AG09309 (cell line): ENCODE data around the gene TMEM270.
A peak's percentile ranks its signal among the peaks of the same experiment; 100 is the strongest.

Source experiments
- DNase-seq: peaks from one replicate; pipeline ENCODE4 v3.0.0-alpha.2; 2010; ENCODE audit warnings: low read depth
- H3K4me3 ChIP-seq: 2 replicates; pipeline ENCODE4 v1.5.1; 2011; ENCODE audit warnings: mild to moderate bottlenecking, low read depth, low read length, moderate library complexity; ENCODE audit not compliant: control insufficient read depth
- TF ChIP-seq, protein P1 (sequence below): IDR thresholded peaks from 2 replicates; pipeline ENCODE4 v1.5.1; 2011; ENCODE audit warnings: mild to moderate bottlenecking, low read depth, low read length, inconsistent platforms; ENCODE audit not compliant: insufficient read depth, control insufficient read depth; ENCODE audit errors: missing control alignments

The TMEM270 gene

DNA sequence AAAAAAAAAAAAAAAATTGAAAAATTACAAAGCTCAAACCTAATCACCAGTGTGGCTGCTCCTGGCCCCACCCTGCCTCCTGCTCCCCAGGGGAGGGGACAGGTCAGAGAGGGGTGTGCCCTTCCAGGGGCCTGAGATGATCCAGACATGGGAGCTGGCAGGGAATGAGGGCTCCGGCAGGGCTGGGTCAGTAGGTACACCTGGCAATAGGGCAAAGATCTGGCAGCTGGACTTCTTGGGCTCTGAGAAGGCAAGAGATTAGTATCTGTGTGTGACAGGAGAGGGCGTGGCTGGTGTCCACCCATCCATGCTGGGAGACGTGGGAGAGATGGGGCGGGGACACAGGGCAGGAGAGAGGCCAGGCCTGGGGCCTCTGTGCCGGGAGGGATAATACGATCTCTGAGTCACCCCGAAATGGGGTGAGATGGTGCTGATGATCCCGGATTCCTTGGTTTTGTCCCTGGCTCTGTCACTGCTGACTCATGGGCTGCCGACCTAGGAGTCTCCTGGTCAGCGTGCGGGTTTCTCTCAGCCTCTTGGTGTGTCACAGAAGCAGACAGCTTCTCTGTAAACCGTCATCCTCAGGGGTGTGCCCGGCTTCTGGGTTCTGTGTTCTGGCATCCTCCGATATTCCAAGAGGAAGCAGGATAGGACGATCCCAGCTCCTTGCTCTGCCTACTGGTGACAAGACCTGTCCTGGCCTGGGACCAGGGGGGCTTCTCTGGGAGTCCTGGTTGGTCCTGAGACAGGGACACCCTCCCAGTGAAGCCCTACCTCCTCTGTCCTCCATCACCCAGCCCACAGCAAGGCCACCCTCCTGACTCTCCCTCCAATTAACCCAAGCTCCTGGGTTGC is 38.4 kb upstream of the TMEM270 start:
- peak; percentile 82 for DNase-seq
- TF ChIP-seq, protein P1, sequence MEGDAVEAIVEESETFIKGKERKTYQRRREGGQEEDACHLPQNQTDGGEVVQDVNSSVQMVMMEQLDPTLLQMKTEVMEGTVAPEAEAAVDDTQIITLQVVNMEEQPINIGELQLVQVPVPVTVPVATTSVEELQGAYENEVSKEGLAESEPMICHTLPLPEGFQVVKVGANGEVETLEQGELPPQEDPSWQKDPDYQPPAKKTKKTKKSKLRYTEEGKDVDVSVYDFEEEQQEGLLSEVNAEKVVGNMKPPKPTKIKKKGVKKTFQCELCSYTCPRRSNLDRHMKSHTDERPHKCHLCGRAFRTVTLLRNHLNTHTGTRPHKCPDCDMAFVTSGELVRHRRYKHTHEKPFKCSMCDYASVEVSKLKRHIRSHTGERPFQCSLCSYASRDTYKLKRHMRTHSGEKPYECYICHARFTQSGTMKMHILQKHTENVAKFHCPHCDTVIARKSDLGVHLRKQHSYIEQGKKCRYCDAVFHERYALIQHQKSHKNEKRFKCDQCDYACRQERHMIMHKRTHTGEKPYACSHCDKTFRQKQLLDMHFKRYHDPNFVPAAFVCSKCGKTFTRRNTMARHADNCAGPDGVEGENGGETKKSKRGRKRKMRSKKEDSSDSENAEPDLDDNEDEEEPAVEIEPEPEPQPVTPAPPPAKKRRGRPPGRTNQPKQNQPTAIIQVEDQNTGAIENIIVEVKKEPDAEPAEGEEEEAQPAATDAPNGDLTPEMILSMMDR: no peak
- H3K4me3 ChIP-seq: no peak overlapping the region

DNA sequence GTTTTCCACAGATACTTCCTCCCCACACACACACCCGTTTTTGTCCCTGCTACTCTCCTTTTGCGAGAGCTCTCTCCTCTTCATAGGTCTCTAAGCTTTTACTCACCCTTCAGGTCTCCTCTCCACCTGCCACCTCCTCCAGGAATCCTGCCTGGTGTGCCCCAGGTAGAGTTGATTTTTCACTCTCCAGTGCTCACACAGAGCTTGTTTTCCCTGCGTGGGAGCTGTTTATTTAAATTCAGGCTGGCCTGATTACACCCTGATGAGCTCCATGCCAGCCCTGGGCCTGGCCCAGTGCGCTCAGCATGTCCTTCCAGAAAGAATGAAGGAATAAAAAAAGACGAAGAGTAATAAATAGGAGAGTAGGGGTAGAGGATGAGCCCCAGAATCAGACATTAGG is 37.7 kb upstream of the TMEM270 start:
- TF ChIP-seq, protein P1: no peak
- H3K4me3 ChIP-seq: no peak overlapping the region
- no peak for DNase-seq

DNA sequence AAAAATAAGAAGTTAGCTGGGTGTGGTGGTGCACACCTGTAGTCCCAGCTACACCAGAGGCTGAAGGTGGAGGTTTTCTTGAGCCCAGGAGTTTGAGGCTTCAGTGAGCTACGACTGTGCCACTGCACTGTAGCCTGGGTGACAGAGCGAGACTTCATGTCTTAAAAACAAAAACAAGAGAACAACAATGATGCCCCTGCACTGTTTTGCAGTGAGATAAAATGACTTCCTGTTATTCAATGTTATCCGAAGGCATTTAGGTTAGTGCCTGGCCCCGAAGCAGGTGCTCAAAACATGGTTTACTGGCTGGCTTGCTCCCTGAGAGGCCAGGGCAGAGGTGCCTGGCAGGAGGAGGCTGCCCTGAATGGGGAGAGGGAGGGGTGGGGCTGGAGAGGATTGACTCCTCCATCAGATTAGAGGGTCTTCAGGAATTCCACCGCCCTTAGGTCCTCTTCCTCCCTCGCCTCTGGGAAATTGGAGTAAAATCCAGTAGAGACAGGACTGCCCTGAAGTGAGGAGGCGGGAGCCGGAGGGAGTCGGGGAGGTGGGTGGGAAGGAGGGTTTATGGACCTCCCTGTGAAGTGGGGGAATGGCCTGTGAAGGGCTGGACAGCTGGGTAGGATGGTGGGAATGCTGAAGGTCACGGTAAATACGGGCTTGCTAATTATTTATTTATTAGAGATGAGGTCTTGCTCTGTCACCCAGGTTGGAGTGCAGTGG is 36.9 kb upstream of the TMEM270 start:
- no peak overlapping the region for H3K4me3 ChIP-seq
- TF ChIP-seq, protein P1: no peak
- no peak for DNase-seq

DNA sequence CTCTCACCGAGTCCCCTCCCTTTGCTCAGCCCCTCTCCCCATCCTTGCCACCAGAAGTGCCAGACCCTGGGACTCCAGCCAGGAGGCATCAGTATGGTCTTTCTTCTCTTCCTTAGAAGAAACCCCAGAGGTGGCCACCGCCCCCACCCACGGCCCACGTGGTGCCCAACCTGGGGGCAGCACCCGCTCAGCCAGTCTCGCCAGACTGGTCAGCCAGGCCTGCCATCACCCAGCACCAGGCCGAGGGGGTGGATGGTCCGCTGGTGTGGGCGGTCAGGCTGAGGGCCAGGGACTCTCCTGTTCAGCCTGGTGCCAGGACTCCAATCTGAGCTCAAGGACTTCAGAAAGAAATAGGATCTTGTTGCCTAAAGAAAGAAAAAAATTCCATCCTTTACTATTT is 36.0 kb upstream of the TMEM270 start:
- no peak overlapping the region for H3K4me3 ChIP-seq
- TF ChIP-seq, protein P1: no peak
- DNase-seq: no peak

DNA sequence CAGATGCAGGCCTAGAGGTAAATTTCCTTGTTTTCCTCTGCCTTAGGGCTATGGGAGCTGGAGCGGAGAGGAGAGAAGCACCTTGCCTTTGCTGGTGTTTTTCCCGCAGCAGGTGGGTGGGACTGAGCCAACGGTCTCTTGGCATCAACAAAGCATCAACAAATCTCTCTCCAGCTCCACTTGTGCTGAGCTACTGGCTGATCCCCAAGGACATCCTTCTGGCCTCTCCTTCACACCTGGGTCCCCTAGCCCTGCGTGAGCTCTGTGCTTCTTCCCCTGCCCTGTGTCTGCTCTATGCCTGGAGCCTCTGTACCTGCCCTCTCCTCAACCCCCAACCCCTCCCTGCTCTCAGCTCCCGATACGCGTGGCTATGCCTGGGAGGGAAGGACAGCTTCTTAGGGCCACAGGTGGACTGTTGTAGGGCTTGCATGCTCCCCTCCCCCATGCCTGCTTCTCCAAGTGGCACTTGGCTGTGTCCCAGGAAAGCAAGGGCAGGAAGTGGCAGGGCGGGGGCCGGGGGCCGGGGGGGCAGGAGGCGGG is 33.3 kb upstream of the TMEM270 start:
- H3K4me3 ChIP-seq: no peak overlapping the region
- TF ChIP-seq, protein P1: no peak
- no peak for DNase-seq

DNA sequence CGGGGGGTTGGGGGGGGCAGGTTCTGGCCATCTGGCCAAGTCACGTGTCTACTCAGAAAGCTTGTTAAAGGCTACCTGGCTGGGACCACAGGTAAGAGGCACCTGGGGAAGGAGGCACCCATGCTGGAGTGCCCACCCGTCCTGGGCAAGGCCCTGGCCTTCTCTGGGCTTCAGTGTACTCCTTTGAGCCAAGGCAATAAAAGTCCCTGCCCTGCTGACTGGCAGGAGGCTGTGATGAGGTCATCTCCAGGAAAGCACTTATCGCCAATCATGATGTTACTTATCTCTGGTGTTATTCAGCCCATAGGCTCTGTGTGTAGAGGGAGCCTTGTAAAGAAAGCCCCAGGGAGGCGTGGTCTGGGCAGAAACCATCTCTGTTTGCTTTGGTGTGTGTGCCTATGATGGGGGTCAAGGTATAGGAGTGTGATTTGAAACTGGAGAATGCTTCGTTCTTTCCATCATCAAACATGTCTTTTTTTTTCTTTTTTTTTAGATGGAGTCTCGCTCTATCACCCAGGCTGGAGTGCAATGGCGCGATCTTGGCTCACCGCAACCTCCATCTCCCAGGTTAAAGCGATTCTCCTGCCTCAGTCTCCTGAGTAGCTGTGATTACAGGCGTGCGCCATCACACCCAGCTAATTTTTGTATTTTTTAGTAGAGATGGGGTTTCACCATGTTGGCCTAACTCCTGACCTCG is 32.7 kb upstream of the TMEM270 start:
- no peak for DNase-seq
- TF ChIP-seq, protein P1: no peak
- no peak overlapping the region for H3K4me3 ChIP-seq
